HUES48 (cell line): ENCODE data around the gene ACIN1.

Source experiments
- H3K27ac ChIP-seq: one replicate; pipeline ENCODE4 v1.7.0; 2013; ENCODE audit warnings: low read depth, low read length, inconsistent platforms
- H3K27me3 ChIP-seq: 2 replicates; pipeline ENCODE4 v1.6.1; 2013; ENCODE audit warnings: mild to moderate bottlenecking, low read length; ENCODE audit not compliant: control insufficient read depth, insufficient read depth
- H3K36me3 ChIP-seq: 2 replicates; pipeline ENCODE4 v1.6.1; 2013; ENCODE audit warnings: low read length; ENCODE audit not compliant: control insufficient read depth, insufficient read depth
- H3K4me1 ChIP-seq: 2 replicates; pipeline ENCODE4 v1.6.1; 2013; ENCODE audit warnings: mild to moderate bottlenecking, low read length; ENCODE audit not compliant: control insufficient read depth, insufficient read depth
- H3K4me3 ChIP-seq: 2 replicates; pipeline ENCODE4 v1.5.1; 2013; ENCODE audit warnings: mild to moderate bottlenecking, low read depth, low read length
- H3K9ac ChIP-seq: 2 replicates; pipeline ENCODE4 v1.6.1; 2013; ENCODE audit warnings: mild to moderate bottlenecking, low read depth, low read length, moderate library complexity
- H3K9me3 ChIP-seq: 2 replicates; pipeline ENCODE4 v1.6.1; 2013; ENCODE audit warnings: low read length; ENCODE audit not compliant: control insufficient read depth, insufficient read depth

The ACIN1 gene

GRCh38 chr14:23131482-23131881, 36.5 kb upstream of the ACIN1 start:
- Histone ChIP-seq H3K9me3 (no peaks in the 10 kb centered on the region), H3K27me3 (no peaks in the 10 kb centered on the region; the same call in 1 of the 2 replicates), H3K27ac (no peak overlapping the region), H3K4me1 (no peaks in the 10 kb centered on the region), H3K4me3 (no peak overlapping the region), H3K9ac (no peak overlapping the region), H3K36me3 (peaks cover 58% of the 10 kb centered on the region)

GRCh38 chr14:23130871-23131270, 35.9 kb upstream of the ACIN1 start:
- Histone ChIP-seq H3K36me3 (peaks cover 52% of the 10 kb centered on the region), H3K4me1 (peaks cover 3% of the 10 kb centered on the region; the same call in 1 of the 2 replicates), H3K4me3 (no peak overlapping the region), H3K9ac (no peak overlapping the region), H3K27ac (no peak overlapping the region), H3K9me3 (no peaks in the 10 kb centered on the region), H3K27me3 (no peaks in the 10 kb centered on the region; the same call in 1 of the 2 replicates)

- no peak overlapping the region for H3K4me3 ChIP-seq
- H3K9me3 ChIP-seq = no peaks in the 10 kb centered on the region
- H3K9ac ChIP-seq = no peak overlapping the region
- peaks cover 49% of the 10 kb centered on the region for H3K36me3 ChIP-seq
- peaks cover 9% of the 10 kb centered on the region for H3K4me1 ChIP-seq
- H3K27me3 ChIP-seq = no peaks in the 10 kb centered on the region; the same call in 1 of the 2 replicates
- no peak overlapping the region for H3K27ac ChIP-seq
These were observed 34.9 kb upstream of the ACIN1 start for GRCh38 chr14:23129759-23130316.

- Histone ChIP-seq H3K27me3 (no peaks in the 10 kb centered on the region; the same call in 1 of the 2 replicates), H3K27ac (no peak overlapping the region), H3K9me3 (no peaks in the 10 kb centered on the region), H3K4me3 (no peak overlapping the region), H3K9ac (no peak overlapping the region), H3K4me1 (peaks cover 10% of the 10 kb centered on the region), H3K36me3 (peaks cover 49% of the 10 kb centered on the region)
These were observed 34.2 kb upstream of the ACIN1 start for GRCh38 chr14:23128969-23129758.

- Histone ChIP-seq H3K9me3 (no peaks in the 10 kb centered on the region), H3K4me1 (peaks cover 10% of the 10 kb centered on the region), H3K27me3 (no peaks in the 10 kb centered on the region; the same call in 1 of the 2 replicates), H3K36me3 (peaks cover 49% of the 10 kb centered on the region), H3K4me3 (no peak overlapping the region), H3K27ac (no peak overlapping the region), H3K9ac (no peak overlapping the region)
These were observed 32.9 kb upstream of the ACIN1 start for GRCh38 chr14:23127861-23128260.

- no peak overlapping the region for H3K4me3 ChIP-seq
- H3K27me3 ChIP-seq = no peaks in the 10 kb centered on the region; the same call in 1 of the 2 replicates
- no peak overlapping the region for H3K27ac ChIP-seq
- no peaks in the 10 kb centered on the region for H3K9me3 ChIP-seq
- peaks cover 47% of the 10 kb centered on the region for H3K36me3 ChIP-seq
- H3K4me1 ChIP-seq = peaks cover 15% of the 10 kb centered on the region
- no peak overlapping the region for H3K9ac ChIP-seq
These were observed 31.8 kb upstream of the ACIN1 start for GRCh38 chr14:23126548-23127278.

- Histone ChIP-seq H3K4me1 (peaks cover 22% of the 10 kb centered on the region), H3K9ac (no peak overlapping the region), H3K27me3 (no peaks in the 10 kb centered on the region; the same call in 1 of the 2 replicates), H3K27ac (no peak overlapping the region), H3K4me3 (no peak overlapping the region), H3K9me3 (no peaks in the 10 kb centered on the region), H3K36me3 (peaks cover 40% of the 10 kb centered on the region)
These were observed 31.1 kb upstream of the ACIN1 start for GRCh38 chr14:23125933-23126524.

- H3K27ac ChIP-seq = no peak overlapping the region
- peaks cover 32% of the 10 kb centered on the region for H3K36me3 ChIP-seq
- H3K4me3 ChIP-seq = no peak overlapping the region
- H3K27me3 ChIP-seq = no peaks in the 10 kb centered on the region; the same call in 1 of the 2 replicates
- H3K4me1 ChIP-seq = peaks cover 29% of the 10 kb centered on the region
- no peaks in the 10 kb centered on the region for H3K9me3 ChIP-seq
- H3K9ac ChIP-seq = no peak overlapping the region
These were observed 30.1 kb upstream of the ACIN1 start for GRCh38 chr14:23125011-23125410.

- no peaks in the 10 kb centered on the region for H3K9me3 ChIP-seq
- H3K9ac ChIP-seq = no peak overlapping the region
- peaks cover 26% of the 10 kb centered on the region for H3K36me3 ChIP-seq
- H3K27me3 ChIP-seq = no peaks in the 10 kb centered on the region; the same call in 1 of the 2 replicates
- H3K4me3 ChIP-seq = no peak overlapping the region
- H3K27ac ChIP-seq = no peak overlapping the region
- peaks cover 34% of the 10 kb centered on the region for H3K4me1 ChIP-seq
These were observed 29.5 kb upstream of the ACIN1 start for GRCh38 chr14:23124337-23124954.

- H3K27me3 ChIP-seq = no peaks in the 10 kb centered on the region; the same call in 1 of the 2 replicates
- peaks cover 36% of the 10 kb centered on the region for H3K4me1 ChIP-seq
- no peak overlapping the region for H3K27ac ChIP-seq
- peaks cover 16% of the 10 kb centered on the region for H3K36me3 ChIP-seq
- no peak overlapping the region for H3K4me3 ChIP-seq
- no peaks in the 10 kb centered on the region for H3K9me3 ChIP-seq
- no peak overlapping the region for H3K9ac ChIP-seq
These were observed 28.5 kb upstream of the ACIN1 start for GRCh38 chr14:23123419-23123818.
